Activated gamma-delta T cell treated with anti-CD3 and anti-CD28 coated beads, Interleukin-2, amount 50 U/mL, for 16 hours (primary cell): ENCODE results near the gene RABEP1.

Experiments
- DNase-seq: peaks from one replicate; pipeline ENCODE4 v3.0.0-alpha.2; 2020; ENCODE audit warnings: low read depth

Gene RABEP1

GRCh38 chr17:5272322-5272721 is 9.8 kb upstream of the RABEP1 start:
- DNase-seq, result no peak

GRCh38 chr17:5282642-5283217 is 646 bp downstream of the RABEP1 start:
- peak; percentile 22 for DNase-seq

GRCh38 chr17:5283571-5284315 is 1.7 kb downstream of the RABEP1 start:
- DNase-seq, result no peak

GRCh38 chr17:5284681-5285080 is 2.6 kb downstream of the RABEP1 start:
- DNase-seq, result no peak

GRCh38 chr17:5286846-5287245 is 4.8 kb downstream of the RABEP1 start:
- DNase-seq, result no peak

- no peak for DNase-seq
Measured at GRCh38 chr17:5291683-5292350, 9.7 kb downstream of the RABEP1 start.

- DNase-seq, result no peak
Measured at GRCh38 chr17:5297245-5297644, 15.2 kb downstream of the RABEP1 start.

- no peak for DNase-seq
Measured at GRCh38 chr17:5299383-5299782, 17.3 kb downstream of the RABEP1 start.

- no peak for DNase-seq
Measured at GRCh38 chr17:5304636-5305035, 22.6 kb downstream of the RABEP1 start.

GRCh38 chr17:5309851-5310250 is 27.8 kb downstream of the RABEP1 start:
- DNase-seq, result no peak

GRCh38 chr17:5325851-5326250 is 43.8 kb downstream of the RABEP1 start:
- DNase-seq, result no peak

- DNase-seq, result no peak
Measured at GRCh38 chr17:5329784-5330557, 47.9 kb downstream of the RABEP1 start.

- no peak for DNase-seq
Measured at GRCh38 chr17:5330981-5331380, 48.9 kb downstream of the RABEP1 start.

GRCh38 chr17:5331506-5331905 is 49.4 kb downstream of the RABEP1 start:
- no peak for DNase-seq

GRCh38 chr17:5344914-5345313 is 62.8 kb downstream of the RABEP1 start:
- no peak for DNase-seq

GRCh38 chr17:5352681-5353289 is 70.7 kb downstream of the RABEP1 start:
- no peak for DNase-seq

GRCh38 chr17:5354310-5354709 is 72.2 kb downstream of the RABEP1 start:
- DNase-seq, result no peak

- no peak for DNase-seq
Measured at GRCh38 chr17:5354886-5355415, 72.9 kb downstream of the RABEP1 start.

- no peak for DNase-seq
Measured at GRCh38 chr17:5355421-5356129, 73.5 kb downstream of the RABEP1 start.

GRCh38 chr17:5361426-5361825 is 79.3 kb downstream of the RABEP1 start:
- DNase-seq, result no peak

- DNase-seq, result no peak
Measured at GRCh38 chr17:5362162-5362811, 80.2 kb downstream of the RABEP1 start.
